Right hindlimb (tissue), 1 donor: Measurements from ENCODE around the gene RHOH.
"Not testable (repeated sequence)": the region's sequence is repeated elsewhere in the genome, so short reads cannot be mapped to it uniquely, and the experiment has no call there.

ENCODE experiments used
- DNase-seq: peaks from one replicate; pipeline ENCODE4 v3.0.0-alpha.2; 2018

The RHOH gene

GRCh38 chr4:40264497-40264896 is 67.7 kb downstream of the RHOH start:
- no peak for DNase-seq

GRCh38 chr4:40264995-40265909 is 68.4 kb downstream of the RHOH start:
- peak; percentile 33 for DNase-seq

- no peak for DNase-seq
These were observed 69.1 kb downstream of the RHOH start for GRCh38 chr4:40265910-40266274.

- no peak for DNase-seq
These were observed 72.3 kb downstream of the RHOH start for GRCh38 chr4:40269133-40269532.

GRCh38 chr4:40270609-40271008 is 73.8 kb downstream of the RHOH start:
- DNase-seq = no peak

- DNase-seq = no peak
These were observed 78.4 kb downstream of the RHOH start for GRCh38 chr4:40275065-40275730.

GRCh38 chr4:40276546-40276945 is 79.7 kb downstream of the RHOH start:
- no peak for DNase-seq

GRCh38 chr4:40280586-40280985 is 83.8 kb downstream of the RHOH start:
- no peak for DNase-seq

GRCh38 chr4:40281099-40281498 is 84.3 kb downstream of the RHOH start:
- no peak for DNase-seq

GRCh38 chr4:40281913-40282312 is 85.1 kb downstream of the RHOH start:
- no peak for DNase-seq

GRCh38 chr4:40282857-40283256 is 86.0 kb downstream of the RHOH start:
- not testable (repeated sequence) for DNase-seq

GRCh38 chr4:40283413-40283812 is 86.6 kb downstream of the RHOH start:
- no peak for DNase-seq

- no peak for DNase-seq
These were observed 87.1 kb downstream of the RHOH start for GRCh38 chr4:40283968-40284367.

GRCh38 chr4:40285692-40286091 is 88.9 kb downstream of the RHOH start:
- no peak for DNase-seq

GRCh38 chr4:40288566-40288965 is 91.7 kb downstream of the RHOH start:
- no peak for DNase-seq

- no peak for DNase-seq
These were observed 92.7 kb downstream of the RHOH start for GRCh38 chr4:40289366-40290188.

GRCh38 chr4:40290611-40291186 is 93.9 kb downstream of the RHOH start:
- DNase-seq = not testable (repeated sequence)

GRCh38 chr4:40292313-40292759 is 95.5 kb downstream of the RHOH start:
- DNase-seq = no peak

- DNase-seq = no peak
These were observed 97.5 kb downstream of the RHOH start for GRCh38 chr4:40294339-40294738.

- DNase-seq = not testable (repeated sequence)
These were observed 98.2 kb downstream of the RHOH start for GRCh38 chr4:40295030-40295429.

- no peak for DNase-seq
These were observed 98.7 kb downstream of the RHOH start for GRCh38 chr4:40295572-40295971.
